Smooth muscle cell of the brain vasculature (primary cell): ENCODE data around the gene RYR1.
"Not testable (repeated sequence)": the region's sequence is repeated elsewhere in the genome, so short reads cannot be mapped to it uniquely, and the experiment has no call there.

ENCODE experiments used
- DNase-seq: peaks from one replicate; pipeline ENCODE4 v3.0.0-alpha.2; 2012; ENCODE audit warnings: low read depth, low spot score

The RYR1 gene

DNA sequence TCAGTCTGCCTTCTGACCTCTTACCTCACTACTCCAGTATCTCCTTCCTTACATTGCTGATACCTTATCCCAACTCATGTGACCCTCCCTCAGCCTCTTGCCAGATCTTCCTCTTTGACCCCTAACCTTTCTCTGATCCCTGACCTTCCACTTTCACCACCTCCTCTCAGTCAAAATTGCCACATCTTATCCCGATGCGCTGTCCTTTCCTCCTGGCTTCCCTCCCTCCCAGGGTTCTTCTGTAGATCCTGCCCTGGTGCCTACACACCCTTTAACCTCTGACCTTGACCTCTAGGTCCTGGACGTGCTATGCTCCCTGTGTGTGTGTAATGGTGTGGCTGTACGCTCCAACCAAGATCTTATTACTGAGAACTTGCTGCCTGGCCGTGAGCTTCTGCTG lies 23.7 kb downstream of the RYR1 start:
- no peak for DNase-seq

GRCh38 chr19:38457690-38458405 lies 24.4 kb downstream of the RYR1 start:
- DNase-seq, result no peak

- no peak for DNase-seq
These were observed 25.5 kb downstream of the RYR1 start for GRCh38 chr19:38458991-38459390.

GRCh38 chr19:38463365-38463764 lies 29.9 kb downstream of the RYR1 start:
- DNase-seq, result no peak

GRCh38 chr19:38464421-38465082 lies 31.1 kb downstream of the RYR1 start:
- DNase-seq, result no peak

- DNase-seq, result no peak
These were observed 32.6 kb downstream of the RYR1 start for GRCh38 chr19:38466050-38466449.

- no peak for DNase-seq
These were observed 34.3 kb downstream of the RYR1 start for GRCh38 chr19:38467541-38468525.

DNA sequence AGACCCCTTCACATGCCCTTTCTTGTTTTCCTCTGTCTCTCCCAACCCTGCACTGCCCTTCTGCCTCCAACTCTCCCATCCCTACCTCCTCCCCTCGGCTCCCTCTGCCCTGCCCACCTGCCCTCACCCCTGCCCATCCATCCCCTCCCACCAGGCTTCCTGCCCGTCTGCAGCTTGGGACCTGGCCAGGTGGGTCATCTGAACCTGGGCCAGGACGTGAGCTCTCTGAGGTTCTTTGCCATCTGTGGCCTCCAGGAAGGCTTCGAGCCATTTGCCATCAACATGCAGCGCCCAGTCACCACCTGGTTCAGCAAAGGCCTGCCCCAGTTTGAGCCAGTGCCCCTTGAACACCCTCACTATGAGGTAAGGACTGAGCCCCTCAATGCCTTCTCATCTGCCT lies 35.7 kb downstream of the RYR1 start:
- DNase-seq, result no peak

DNA sequence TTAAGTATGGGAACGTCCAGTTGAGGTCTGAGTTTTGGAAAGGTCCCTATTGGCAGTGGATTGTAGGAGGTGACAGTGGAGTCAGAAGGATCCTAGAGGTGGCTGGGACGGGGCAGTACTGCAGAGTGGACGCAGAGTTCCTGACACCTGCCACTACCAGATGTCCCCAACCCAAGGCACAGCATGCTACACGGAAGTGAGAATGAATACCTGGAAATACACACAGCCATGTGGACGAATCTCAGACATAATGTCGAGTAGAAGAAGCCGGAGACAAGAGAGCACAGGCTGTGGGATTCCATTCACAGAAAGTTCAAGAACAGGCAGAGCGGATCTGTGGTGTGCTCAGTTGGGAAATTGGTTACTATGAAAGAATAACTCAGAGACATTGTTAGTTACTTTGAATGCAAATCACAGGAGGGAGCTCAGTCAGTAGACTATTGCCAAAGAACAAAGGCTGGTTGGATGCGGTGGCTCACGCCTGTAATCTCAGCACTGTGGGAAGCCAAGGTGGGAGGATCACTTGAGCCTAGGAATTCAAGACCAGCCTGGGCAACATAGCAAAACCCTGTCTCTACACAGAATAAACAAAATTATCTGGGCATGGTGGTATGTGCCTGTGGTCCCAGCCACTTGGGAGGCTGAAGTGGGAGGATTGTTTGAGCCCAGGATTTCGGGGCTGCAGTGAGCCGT lies 37.4 kb downstream of the RYR1 start:
- no peak for DNase-seq

DNA sequence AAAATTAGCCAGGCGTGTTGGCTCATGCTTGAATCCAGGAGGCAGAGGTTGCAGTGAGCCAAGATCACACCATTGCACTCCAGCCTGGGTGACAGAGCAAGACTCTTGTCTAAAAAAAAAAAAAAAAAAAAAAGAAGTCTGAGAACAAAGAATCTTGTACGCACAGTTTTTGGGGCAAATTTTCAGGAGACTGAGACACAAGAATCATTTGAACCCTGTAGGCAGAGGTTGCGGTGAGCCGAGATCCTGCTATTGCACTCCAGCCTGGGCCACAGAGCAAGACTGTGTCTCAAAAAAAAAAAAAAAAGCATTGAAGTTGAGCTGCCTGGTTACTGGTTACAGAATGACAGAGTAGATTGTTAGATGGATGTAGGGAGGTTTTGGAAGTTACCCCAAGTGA lies 39.2 kb downstream of the RYR1 start:
- not testable (repeated sequence) for DNase-seq

DNA sequence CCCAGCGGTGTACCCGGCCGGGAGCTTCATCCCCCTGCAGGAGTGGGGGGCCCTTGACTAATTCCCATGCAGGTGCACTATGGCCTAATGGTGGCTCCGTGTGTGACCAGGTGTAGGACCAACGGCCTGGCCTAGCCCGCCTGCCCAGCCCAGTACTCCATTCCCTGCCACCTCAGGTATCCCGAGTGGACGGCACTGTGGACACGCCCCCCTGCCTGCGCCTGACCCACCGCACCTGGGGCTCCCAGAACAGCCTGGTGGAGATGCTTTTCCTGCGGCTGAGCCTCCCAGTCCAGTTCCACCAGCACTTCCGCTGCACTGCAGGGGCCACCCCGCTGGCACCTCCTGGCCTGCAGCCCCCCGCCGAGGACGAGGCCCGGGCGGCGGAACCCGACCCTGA lies 39.7 kb downstream of the RYR1 start:
- no peak for DNase-seq

DNA sequence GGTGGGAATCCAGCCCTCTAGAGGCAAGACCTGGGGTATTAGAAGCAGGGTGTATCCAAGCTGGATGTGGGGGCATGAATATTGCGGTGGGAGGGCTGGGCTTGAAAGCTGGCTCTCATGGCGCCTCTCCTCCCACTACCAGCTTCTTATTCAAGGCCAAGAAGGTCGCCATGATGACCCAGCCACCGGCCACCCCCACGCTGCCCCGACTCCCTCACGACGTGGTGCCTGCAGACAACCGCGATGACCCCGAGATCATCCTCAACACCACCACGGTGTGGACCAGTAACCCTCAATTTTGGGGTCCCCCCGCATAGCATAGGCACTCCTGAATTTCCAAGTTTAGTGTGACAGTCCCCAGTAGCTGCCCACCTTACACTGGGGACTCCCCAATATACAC lies 41.7 kb downstream of the RYR1 start:
- no peak for DNase-seq

GRCh38 chr19:38478273-38478971 lies 44.9 kb downstream of the RYR1 start:
- no peak for DNase-seq

DNA sequence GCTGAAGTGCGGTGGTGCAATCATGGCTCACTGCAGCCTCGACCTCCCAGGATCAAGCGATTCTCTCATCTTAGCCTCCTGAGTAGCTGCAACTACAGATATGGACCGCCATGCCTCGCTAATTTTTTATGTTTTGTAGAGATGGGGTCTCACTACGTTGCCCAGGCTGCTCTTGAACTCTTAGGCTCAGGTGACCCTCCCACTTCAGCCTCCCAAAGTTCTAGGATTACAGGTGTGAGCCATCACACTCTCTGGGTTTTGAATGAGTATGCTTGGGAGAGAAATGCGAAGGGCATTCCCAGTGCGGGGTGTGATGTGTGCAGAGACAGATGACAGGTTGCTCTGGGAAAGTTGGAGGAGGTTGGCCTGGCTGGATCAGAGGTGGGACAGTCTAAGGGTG lies 49.0 kb downstream of the RYR1 start:
- no peak for DNase-seq

- no peak for DNase-seq
These were observed 49.6 kb downstream of the RYR1 start for GRCh38 chr19:38483016-38483630.

DNA sequence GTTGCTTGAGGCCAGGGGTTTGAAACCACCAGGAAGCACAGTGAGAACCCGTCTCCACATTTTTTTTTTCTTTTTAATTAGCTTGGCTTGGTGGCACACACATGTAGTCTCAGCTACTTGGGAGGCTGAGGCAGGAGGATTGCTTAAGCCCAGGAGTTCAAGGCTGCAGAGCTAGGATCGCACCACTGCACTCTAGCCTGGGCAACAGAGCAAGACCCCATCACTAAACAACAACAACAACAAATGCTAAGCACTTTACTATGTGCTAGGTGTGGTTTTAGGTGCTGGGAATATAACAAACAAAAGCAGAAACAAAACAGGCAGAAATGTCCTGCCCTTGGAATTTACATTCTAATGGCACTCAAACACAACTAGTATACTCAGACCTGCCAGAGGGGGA lies 51.3 kb downstream of the RYR1 start:
- DNase-seq, result no peak

DNA sequence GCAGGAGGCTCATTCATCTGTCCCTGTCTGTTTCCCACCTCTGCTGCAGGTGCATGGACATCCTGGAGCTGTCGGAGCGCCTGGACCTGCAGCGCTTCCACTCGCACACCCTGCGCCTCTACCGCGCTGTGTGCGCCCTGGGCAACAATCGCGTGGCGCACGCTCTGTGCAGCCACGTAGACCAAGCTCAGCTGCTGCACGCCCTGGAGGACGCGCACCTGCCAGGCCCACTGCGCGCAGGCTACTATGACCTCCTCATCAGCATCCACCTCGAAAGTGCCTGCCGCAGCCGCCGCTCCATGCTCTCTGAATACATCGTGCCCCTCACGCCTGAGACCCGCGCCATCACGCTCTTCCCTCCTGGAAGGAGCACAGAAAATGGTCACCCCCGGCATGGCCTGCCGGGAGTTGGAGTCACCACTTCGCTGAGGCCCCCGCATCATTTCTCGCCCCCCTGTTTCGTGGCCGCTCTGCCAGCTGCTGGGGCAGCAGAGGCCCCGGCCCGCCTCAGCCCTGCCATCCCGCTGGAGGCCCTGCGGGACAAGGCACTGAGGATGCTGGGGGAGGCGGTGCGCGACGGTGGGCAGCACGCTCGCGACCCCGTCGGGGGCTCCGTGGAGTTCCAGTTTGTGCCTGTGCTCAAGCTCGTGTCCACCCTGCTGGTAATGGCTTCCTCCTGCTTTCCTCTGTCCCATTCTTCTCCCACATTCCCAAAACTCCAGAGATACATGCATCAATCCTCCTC lies 52.2 kb downstream of the RYR1 start:
- no peak for DNase-seq

DNA sequence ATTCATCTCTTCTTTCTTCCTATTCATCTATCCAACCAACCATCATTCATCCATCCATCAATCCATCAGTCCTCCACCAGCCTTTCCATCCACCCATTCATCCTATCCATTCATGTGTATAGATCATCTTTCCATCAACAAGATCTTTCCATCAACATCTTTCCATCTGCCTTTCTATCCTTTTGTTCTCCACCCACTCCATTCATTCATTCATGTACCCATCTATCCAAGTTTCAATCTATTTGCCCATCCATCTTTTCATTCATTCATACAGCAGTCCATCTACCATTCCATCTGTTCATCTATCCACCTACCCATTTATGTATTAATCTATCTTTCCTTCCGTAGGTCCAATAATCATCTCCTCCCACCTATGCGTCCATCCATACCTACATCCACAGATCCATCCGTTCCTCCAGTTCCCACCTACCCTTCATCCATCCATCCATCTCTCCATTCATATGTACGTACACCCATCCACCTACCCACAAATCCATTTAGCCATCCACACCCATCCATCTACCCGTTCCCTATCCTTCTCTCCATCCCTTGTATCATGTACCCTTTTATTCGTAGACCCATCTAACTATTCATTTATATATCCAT lies 53.3 kb downstream of the RYR1 start:
- DNase-seq, result no peak

DNA sequence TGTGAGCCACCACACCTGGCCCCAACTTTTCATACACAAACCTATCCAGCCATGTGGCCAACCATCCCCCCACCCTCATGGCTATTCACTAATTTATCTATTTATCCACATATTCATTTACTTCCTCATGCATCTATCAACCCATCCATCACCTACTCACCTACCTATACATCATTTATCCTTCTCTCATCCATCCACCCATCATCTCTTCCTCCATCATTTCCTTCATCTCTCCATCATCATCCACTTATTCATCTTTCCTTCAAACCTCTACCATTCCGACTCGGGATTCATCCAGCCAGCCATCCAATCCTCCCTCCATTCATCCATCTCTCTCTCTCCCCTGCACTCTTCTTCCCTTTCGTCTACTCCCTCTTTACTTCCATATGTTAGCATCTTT lies 54.6 kb downstream of the RYR1 start:
- DNase-seq, result no peak
